Activated CD4-positive, alpha-beta T cell treated with anti-CD3 and anti-CD28 coated beads for 4 hours (primary cell): Measurements from ENCODE around the gene PECR.

Experiments
- DNase-seq, 2 donors: peaks; one replicate each; pipeline ENCODE4 v3.0.0-alpha.2; 2020

PECR gene

DNA sequence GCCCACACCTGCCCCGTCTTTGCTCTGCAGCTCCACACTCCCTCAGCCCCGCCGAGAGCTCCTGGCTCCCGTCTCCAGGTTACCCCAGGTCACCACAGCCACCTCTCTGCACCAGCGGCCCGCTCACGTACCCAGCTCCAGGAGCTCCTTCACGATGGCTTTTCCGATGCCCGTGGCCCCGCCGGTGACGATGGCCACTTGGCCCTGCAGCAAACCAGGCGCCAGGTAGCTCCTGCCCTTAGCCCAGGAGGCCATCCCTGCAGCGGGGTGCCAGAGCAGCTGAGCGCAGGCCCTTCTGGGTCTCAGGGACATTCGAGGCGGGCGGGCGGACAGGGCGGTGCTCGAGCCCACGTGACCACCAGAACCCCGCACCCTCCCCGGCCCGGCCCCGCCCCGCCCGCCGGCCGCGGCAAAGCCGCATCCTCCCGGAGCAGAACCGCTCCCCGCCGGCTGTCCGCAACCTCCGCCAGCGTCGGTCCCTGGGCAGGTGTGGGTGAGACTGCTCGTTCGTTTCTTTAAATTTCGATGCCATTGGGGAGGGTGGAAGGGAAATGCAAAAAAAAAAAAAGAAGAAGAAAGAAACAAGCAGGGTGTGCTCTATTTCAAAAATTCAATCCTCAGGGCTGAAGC lies at the start of gene PECR, which contains the start of gene TMEM169:
Gene PECR (minus strand): TSS at position 323 of the 630 bp plus-strand sequence. CDS start 68 bp downstream, at position 255.
Gene TMEM169 (plus strand): TSS at position 433 of the 630 bp plus-strand sequence. CDS start 14,045 bp downstream, outside the sequence.
- DNase-seq: peak; percentile 53 to 66

DNA sequence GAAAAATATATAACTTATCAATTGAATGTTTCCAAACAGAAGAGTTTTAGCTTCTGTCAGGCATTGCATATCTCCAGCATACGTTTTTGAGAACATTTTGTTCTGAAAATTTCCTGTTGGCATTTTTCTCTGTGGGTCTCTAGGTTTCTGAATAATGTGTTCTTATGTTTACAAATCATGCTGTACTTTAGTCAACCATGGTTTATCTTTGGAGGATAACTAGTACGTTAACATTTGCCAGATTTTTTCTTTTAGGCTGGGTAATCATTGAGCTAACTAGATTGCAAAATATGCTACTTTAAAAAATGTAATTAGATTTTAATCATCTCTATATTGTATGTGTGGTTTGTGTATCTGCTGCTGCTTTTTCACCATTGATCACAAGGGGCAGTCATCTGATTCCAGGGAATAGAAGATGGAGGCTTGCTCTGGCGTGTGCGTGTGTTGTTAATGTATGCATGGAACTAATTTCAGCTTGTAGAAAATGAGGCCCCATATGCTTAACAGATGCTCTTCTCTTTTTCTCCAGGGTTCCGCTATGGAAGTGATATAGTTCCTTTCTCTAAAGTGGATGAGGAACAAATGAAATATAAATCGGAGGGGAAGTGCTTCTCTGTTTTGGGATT lies 48.9 kb upstream of the PECR start:
- DNase-seq: no peak

DNA sequence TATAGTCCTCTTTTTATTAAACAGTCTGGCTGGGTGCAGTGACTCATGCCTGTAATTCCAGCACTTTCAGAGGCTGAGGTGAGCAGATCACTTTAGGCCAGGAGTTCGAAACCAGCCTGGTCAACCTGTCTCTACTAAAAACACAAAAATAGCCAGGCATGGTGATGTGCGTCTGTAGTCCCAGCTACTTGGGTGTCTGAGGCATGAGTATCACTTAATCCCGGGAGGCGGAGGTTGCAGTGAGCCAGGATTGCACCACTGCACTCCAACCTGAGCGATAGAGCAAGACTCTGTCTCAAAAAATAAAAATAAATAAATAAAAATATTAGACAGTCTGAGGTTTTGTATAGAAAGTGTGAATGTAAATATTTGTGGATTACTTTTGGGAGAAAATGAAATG lies 45.3 kb upstream of the PECR start:
- DNase-seq: no peak

DNA sequence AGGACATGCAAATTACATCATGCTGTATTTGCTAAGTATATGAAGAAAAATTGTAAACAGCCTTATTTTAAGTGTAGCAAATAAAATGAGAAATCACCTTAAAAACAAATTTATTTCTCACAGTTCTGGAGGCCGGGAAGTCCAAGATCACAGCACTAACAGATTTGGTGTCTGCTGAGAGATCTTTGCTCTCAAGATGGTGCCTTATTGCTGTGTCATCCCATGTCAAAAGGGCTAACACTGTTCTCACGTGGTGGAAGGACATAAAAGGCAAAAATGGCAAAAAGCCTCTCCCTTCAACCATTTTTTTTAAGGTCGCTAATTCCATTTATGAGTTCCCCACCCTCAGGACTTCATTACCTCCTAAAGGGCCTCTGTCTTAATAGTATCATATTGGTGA lies 39.6 kb upstream of the PECR start:
- no peak for DNase-seq

DNA sequence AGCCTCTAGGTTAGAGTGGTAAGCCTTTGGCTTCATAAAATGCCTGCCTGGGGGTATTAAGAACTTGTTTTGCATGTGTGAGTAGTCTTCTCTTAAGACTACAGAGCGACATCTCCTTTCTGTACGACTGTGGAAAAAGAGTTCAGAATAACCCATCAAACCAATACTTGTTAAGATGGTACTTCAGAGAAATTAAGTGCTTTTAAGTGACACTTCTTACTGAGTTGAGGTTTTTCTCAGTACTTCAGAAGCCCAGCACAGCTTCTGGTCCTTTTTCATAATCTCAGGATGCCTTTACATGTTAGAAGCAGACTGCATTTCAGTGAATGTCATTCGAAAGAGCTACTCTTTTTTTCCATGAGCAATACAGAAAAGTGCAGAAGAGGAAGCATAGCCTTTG lies 38.4 kb upstream of the PECR start:
- no peak for DNase-seq

DNA sequence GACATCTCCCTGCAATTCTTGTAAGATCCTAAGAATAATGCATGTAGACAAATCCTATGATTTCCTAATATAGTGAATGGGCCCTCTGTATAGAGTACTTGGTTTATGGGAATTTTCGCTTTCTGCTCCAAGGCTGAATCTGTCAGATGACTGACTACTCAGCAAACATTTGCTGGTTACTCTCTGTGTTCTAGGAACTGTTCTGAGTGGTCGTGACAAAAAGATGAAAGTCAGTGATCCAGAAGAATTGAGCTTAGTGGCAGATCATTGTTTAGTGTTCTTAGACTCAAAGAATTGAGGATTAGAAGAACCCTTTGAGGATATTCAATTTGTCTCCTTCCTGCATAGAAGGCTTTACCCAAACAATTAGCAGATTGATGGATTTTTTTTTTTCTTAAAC lies 37.5 kb upstream of the PECR start:
- DNase-seq: no peak

DNA sequence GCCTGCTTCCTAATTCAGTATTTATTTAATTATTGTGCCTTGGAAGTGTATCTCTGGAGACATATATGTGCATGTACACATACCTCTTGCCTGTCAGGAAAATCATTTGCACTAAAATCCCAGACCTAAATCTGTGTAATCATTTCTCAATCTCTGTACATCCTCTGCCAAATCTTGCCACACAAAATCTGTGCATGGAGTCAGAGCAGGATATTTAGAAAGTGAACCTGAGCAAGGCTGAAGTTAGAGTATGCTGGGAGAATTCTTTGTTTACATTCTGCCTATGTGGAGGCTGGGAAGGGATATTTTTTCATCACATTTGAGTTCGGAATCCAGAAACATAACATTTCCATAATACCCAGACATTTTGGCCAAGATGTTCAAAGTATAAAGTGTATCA lies 36.9 kb upstream of the PECR start:
- no peak for DNase-seq

DNA sequence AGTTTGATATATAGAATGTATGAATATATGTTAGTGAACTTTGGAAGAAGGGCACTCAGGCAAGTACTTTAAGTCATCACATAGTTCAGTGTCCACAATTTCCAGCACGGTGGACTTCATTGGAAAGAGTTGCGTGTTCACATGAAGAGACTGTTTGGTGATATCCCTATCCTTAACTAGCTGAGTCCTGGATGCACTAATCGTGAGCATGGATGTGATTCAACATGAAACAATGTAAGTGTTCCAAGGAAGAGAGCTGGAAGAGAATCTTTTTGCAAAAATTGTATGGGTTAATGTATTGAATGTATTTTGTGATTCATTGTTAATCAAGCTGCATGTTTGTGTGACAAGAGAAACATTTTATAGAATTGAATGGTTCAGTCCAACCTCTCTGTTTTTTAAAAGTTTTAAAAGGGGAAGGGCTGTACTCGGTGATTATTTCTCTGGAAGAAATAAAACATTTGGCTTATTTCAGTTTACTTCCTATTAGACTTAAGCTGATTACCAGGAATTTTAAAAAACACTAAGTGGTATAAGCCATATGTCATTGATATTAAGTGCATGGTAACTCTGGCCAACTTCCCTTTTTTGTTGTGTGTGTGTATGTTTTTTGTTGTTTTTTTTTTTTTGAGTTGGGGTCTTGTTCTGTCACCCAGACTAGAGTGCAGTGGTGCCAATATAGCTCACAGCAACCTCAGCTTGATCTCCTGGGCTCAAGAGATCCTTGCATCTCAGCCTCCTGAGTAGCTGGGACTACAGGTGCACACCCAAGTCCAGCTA lies 36.1 kb upstream of the PECR start:
- DNase-seq: no peak

DNA sequence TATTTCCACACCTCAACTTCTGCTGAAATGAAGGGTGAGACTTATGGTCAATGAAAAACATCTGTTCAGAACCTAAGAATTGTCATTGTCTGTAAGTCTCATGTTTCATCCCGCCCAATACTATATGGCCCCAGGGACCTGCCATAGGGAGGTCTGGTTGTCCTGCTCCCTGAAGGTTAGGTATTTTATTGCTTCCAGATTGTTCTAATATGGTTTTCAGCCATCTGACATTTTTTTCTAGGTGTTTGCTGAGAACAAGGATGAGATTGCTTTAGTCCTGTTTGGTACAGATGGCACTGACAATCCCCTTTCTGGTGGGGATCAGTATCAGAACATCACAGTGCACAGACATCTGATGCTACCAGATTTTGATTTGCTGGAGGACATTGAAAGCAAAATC lies 34.8 kb upstream of the PECR start:
- DNase-seq: no peak

DNA sequence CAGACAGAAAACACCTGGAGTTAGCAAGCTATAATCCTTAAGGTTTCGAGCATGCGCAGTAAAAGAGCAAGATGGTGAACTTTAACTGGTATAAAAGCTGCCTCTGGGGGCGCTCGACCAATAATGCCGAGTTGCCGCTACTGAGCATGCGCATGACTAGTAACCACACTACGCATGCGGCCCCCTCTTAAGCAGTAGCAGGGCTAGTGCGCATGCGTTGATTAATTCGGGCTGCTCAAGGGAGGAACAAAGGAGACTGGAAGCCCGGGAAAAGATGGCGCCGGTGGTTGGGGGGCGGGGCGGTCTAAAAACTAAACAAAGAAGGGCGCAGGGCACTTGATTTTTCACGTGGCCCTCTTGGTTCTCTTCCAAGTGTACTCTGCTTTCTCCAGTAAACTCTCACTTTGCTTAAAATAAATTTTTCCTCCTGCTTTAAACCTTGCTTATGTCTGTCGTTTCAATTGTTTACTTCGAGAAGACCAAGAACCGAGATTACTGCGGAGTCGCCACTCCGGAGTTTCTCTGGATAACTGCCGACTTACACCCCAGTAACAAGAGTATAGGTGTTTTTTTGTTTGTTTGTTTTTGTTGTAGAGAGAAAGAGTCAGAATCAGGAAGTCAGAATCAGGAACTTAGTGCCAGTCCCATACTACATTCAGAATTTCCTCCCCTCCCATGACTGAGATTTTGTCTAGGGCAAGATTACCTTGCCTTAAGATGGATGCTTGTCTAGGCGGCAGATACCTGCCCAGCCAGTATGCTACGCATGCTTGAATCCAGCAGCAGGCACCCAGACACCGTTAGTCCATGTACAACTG lies 33.3 kb upstream of the PECR start:
- DNase-seq: peak; percentile 97 to 98

DNA sequence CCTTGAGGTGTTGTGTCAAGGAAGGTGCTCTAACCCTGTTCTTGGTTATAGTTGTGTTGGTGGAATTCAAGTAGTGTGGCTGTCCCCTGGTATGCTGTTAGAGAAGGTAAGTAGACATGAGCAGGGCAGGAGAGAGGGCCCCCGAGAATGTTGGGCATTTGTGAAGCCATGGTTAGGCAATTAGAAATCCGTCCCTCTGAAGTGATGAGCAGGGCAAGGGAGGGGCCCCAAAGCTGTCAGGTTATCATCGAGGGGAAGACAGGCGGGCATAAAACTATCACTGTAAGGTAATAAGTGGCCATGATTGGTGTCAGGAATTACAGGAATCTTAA lies 32.7 kb upstream of the PECR start:
- peak in 1 of 2 donors; percentile 14 for DNase-seq

DNA sequence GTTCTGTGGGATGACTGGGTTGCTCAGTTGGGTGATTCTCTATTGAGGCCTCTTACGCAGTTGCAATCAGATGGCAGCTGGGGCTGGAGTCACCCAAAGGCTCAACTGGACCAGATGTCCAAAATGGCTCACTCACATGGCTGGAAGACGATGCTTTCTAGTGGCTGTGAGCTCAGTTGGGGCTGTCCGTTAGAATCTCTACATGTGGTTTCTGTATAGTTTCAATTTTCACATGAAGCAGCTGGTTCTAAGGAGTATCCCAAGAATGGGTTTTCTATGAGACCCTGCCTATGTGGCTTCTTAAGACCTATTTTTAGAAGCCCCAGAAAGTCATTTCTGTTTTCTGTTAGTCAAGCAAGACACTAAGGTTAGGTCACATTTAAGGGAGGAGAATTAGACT lies 32.0 kb upstream of the PECR start:
- DNase-seq: no peak

DNA sequence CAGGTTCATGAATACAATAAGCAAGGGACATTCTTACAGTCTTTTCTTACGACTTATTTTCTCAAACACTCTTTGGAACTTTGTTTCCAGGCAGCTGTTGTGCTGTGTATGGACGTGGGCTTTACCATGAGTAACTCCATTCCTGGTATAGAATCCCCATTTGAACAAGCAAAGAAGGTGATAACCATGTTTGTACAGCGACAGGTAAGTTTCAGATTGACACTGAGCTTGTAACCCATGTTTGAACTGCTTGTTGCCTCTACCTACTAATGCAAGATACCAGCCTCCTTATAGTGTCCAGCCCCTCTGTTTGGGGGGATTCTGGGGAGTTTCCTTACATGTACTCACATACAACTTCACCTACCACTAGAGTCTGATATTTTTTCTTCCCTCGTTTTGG lies 31.3 kb upstream of the PECR start:
- DNase-seq: no peak

DNA sequence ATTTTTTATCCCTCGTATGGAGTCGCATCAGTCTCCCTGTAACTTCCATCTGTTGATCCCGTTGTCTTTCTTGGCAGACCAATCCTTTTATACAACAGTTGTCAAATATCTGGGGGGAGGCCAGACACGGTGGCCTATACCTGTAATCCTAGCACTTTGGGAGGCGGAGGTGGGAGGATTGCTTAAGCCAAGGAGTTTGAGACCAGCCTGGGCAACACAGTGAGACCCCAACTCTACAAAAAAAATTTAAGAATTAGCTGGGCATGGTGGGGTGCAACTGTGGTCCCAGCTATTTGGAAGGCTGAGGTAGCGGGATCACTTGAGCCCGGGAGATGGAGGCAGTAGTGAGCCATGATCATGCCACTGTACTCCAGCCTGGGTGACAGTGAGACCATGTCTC lies 29.5 kb upstream of the PECR start:
- DNase-seq: no peak

DNA sequence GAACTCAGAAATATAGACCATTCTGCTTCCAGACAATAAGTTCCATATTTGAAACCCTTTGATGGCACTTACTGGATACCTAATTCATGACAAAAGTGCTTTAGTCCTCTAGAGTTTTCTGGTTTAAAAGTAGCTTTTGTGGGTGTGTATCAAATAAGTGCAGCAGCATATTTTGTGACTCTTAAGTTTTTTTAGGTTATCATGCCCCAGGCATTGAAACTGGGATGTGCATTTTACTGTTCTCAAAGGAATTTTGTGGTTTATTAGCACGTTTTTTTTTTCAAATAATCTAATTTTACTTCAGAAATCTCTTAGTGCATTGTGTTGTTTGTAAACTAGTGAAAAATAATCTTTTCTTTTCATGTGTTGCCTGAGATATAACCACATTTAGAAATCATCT lies 29.0 kb upstream of the PECR start:
- DNase-seq: no peak

DNA sequence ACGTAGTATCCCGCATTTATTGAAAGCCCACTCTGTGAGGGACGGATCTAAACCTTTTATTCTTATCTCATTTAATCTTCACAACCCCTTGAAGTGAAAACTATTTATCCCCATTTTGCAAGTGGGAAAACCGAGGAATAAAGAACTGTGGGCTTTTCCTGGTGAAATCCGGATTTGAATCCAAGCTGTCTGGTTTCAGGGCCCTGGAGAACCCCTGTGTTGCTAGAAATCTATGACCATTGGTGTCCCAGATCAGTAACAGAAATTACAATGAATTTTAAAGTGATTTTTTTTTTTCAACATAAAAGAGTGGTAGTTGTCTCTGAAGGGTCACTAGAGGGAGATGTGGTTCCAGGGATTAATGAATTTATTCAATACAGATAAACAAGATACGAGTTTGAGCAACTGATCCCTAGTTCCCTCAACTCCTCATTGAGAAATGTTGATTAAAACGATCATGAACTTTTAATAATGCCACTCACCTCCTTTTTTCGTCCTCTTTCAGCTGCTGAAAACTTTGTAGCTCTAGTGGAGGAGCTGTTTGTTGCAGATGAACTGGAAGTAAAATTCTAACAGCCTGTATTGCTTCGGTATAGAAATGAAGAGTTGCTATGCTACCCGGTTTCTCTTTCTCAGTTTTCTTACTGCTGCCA lies 28.5 kb upstream of the PECR start:
- DNase-seq: no peak

DNA sequence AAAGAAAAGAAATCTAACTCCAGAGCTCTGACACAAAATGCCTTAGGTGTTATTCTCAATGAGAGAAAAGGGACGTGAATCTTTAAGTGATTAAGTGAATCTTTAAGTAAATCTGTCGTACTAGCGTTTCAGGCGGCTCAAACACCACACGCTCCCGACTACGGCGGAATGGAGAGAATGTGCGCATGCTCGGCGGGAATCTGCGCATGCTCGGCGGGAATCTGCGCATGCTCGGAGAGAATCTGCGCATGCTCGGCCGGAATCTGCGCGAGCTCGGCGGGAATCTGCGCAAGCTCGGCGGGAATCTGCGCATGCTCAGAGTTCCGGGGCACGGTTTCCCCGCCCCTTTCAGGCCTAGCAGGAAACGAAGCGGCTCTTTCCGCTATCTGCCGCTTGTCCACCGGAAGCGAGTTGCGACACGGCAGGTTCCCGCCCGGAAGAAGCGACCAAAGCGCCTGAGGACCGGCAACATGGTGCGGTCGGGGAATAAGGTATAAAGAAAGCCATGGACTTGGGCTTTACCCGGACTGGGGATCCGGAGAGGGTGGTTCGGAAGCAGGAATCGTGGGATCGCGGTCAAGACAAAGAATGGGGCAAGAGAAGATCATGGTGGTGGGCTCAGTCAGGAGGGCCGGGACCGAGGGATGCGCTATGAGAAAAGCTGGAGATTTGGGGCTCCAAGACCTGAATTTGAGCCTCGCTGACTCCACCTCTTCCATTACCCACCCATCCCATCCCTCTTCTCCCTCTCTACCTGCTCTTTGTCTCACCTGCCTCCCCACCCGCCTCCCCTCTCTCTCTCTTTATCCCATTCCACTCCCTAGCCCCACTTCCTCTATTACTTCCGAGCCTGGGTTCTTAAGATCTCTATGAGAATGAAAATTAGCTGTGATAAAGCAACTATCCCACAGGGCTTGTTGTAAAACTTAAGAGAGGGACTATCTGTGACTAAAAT lies 27.6 kb upstream of the PECR start, which contains the start of gene XRCC5:
Gene XRCC5 (plus strand): TSS at position 382 of the 955 bp plus-strand sequence. CDS start 89 bp downstream, at position 471.
- DNase-seq: peak; percentile 96 to 98

DNA sequence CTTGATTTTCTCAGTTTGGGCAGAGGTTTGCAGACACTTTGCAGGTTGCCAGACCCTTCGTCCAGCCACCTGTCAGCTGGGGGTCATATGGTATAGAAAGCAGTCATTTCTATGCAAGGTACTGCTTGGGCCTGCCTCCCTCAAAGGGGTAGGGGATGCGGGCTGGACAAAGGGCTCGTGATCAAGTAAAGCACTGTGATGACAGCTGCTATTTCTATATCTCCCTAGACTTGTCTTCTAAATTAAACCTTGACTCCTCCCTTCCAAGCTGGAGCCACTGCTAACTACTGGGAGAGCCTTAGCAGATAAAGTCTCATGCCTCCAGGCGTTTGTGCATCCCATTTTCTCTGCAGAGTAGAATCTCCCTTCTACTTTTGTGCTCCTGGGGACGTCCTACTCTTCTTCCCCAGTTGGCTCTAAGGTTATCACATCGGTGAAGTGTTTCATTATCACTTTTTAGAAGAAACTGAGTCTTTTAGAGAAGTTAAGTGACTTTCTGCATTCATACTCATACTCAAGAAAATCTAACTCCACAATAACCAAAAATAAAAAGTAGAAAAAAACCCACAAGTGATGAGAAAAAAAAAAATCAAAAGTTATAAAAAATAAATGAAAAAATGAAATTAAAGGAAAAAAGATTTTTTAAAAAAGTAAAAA lies 26.8 kb upstream of the PECR start:
- DNase-seq: no peak

DNA sequence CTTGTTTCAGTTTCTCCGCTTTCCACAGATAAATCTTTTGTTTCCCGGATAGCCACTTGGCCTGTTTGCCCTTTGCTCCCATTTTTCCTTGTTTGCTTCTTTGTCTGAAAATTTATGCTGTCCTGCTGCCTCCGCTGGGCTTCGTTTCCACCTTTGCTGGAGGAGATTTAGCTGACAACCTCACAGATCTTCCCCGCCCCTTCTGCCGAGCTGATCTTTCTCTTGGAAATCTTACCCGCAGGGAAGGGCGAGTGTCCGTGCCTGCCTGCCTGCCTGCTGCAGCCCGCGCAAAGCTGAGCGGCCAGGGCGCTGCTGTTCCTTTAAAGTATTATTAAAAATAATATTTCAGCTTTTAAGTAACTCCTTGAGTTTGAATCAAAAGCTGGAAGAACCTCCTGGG lies 26.2 kb upstream of the PECR start:
- no peak for DNase-seq

DNA sequence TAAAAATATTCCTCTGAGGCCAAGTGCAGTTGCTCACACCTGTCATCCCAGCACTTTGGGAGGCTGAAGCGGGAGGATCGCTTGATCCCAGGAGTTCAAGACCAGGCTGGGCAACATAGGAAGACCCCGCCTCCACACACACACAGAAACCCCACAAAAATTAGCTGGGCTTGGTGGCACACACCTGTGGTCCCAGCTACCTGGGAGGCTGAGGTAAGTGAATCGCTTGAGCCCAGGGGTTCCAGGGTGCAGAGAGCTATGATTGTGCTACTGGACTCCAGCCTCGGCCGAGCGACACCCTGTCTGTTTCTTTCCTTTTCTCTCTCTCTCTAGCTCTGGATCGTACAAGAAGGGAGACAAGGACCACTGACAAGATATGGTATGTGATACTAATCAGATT lies 25.7 kb upstream of the PECR start:
- DNase-seq: no peak

DNA sequence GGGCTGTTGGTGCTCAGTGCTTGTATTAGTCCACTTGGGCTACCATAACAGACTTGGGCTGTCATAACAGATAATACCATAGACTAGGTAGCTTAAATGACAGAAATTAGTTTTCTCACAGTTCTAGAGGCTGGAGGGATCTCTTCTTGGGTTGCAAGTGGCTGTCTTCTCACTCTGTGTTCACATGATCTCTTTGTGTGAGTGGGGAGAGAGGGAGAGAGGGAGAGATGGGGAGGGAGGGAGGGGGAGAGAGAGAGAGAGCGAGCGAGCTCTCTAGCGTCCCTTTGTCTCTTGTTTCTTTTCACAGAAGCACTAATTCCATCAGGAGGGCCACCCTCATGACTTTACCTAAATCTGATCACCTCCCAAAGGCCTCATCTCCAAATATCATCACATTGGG lies 23.1 kb upstream of the PECR start:
- DNase-seq: no peak
